ENCODE data around the gene OR1F1.

- TF ChIP-seq CTCF (IDR thresholded peaks at IDR 0.05) (no peak), ZFX (IDR thresholded peaks at IDR 0.05; ENCODE audit: borderline replicate concordance) (no peak)
These were observed 1.9 kb downstream of the OR1F1 start for GRCh38 chr16:3189869-3190268.
